GM21360 (cell line): ENCODE measurements around the gene APOO.
"Not testable (repeated sequence)": the region's sequence is repeated elsewhere in the genome, so short reads cannot be mapped to it uniquely, and the experiment has no call there.

ENCODE experiments used
- ATAC-seq: cut with Tn5 transposase; IDR thresholded peaks from one replicate; pipeline ENCODE4 v1.9.1; 2021; ENCODE audit warnings: mild to moderate bottlenecking, moderate library complexity; ENCODE audit not compliant: unreplicated experiment

APOO gene

GRCh38 chrX:23861952-23862351 lies 45.8 kb downstream of the APOO start:
- ATAC-seq, result not testable (repeated sequence)

- ATAC-seq, result no peak
These were observed 46.4 kb downstream of the APOO start for GRCh38 chrX:23861215-23861896.

DNA sequence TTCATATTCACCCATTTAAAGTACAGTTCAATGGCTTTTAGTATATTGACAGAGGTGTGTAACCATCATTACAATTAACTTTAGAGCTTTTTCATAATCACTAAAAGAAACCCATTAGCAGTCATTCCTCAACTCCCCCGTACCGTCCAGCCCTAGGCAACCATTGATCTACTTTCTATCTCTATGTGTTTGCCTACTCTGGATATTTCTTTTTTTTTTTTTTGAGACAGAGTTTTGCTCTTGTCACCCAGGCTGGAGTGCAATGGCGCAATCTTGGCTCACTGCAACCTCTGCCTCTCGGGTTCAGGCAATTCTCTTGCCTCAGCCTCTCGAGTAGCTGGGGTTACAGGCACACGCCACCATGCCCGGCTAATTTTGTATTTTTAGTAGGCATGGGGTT lies 48.5 kb downstream of the APOO start:
- ATAC-seq, result not testable (repeated sequence)

- no peak for ATAC-seq
These were observed 49.8 kb downstream of the APOO start for GRCh38 chrX:23857935-23858334.

GRCh38 chrX:23857363-23857762 lies 50.4 kb downstream of the APOO start:
- no peak for ATAC-seq

DNA sequence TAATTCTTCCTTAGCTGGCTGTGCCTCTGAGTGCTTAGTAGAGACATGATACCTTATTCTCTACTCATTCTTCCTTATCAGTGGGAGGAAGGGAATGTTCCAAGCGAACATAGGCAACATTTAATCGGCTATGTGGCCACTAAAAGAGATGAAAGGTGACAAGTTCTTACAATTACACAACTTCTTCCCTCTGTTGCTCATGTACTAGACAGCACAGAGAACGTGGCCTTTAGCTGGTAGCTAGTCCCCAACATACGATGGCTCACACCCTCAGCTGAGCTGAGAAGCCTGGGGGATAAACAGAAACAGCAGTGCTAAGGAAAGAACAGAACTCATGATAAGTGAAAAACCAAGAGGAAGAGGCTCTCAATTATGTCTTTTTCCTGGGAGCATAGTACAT lies 52.2 kb downstream of the APOO start:
- no peak for ATAC-seq

GRCh38 chrX:23854945-23855344 lies 52.8 kb downstream of the APOO start:
- no peak for ATAC-seq

DNA sequence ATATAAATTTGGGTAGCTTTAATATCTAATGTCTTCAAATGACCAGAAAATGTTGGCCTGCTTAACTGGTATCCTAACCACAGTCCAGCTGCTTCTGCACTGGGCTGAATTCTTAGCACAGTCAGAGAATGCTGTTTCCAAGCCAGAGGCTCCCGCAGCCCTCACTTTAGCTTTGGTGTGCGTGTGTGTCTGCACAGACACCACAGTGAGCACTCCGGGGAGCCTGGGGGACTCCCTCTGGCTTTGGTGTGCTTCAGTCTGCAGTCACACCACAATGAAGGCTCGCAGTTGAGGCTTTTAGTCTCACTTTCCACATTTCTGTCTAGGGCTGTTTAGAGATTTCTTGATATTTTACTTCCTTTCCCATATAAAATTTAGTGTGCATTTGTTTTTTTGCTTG lies 53.6 kb downstream of the APOO start:
- ATAC-seq, result no peak

GRCh38 chrX:23851544-23851943 lies 56.2 kb downstream of the APOO start:
- no peak for ATAC-seq

DNA sequence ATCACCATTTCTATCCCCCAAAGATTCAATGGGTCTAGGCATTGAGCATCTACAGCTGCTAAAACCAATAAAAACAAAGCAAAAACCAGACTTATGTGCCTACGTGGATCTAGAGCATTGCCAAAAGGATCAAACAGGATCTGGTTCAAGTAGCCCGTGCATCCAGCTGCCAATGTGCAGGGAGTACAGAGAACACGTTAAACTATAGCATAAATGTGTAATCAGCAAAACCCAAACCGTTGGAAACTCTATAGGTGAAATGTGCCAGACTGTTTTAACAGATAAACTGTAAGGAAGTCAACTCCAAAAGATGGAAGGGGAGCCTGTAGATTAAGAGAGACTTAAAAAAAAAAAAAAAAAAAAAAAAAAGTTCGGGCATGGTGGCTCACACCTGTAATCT lies 58.5 kb downstream of the APOO start:
- no peak for ATAC-seq

- no peak for ATAC-seq
These were observed 62.4 kb downstream of the APOO start for GRCh38 chrX:23845351-23845817.

GRCh38 chrX:23844502-23845138 lies 63.1 kb downstream of the APOO start:
- ATAC-seq, result no peak

DNA sequence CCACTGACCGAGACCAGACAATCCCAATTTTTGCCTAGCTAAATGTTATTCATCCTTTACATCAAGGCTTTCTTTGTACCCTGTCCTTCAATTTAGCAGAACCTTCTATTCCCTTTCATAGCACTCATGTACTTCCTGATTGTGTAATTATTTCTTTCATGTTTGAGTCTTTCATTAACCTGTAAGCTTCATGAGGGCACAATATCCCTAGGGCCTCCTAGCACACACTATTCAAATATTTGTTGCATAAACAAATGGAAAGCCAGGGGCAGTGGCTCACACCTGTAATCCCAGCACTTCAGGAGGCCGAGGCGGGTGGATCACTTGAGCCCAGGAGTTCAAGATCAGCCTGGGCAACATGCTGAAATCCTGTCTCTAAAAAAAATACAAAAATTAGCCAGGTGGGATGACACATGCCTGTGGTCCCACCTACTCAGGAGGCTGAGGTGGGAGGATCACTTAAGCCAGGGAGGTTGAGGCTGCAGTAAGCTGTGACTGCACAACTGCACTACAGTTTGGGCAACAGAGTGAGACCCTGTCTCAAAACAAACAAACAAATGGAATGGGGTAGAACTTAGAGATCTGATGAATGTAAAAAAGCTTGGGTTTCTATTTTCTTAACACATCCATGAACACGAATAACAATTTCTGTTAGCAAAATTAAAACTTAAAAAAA lies 65.8 kb downstream of the APOO start:
- no peak for ATAC-seq

- no peak for ATAC-seq
These were observed 67.1 kb downstream of the APOO start for GRCh38 chrX:23840674-23841073.

- ATAC-seq, result no peak
These were observed 68.8 kb downstream of the APOO start for GRCh38 chrX:23838953-23839352.

DNA sequence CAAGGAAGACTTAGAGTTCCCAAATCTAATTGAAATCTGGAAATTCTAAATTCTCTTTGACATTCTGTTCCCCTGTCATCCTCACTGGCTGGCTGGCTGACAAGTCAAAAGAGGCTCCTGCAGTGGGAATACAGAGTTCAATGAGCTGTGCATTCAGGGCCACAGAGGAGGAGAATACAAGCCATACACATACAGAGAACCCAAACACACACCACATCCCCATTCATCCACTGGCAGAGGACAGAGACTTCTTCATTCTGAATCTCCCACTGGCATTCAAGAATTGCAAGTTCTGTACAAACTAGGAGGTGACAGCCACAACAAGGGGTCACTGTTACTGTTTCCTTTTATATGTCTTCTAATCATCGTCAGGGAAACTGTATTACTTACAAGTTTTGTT lies 75.0 kb downstream of the APOO start:
- ATAC-seq, result no peak

GRCh38 chrX:23828881-23829280 lies 78.9 kb downstream of the APOO start:
- ATAC-seq, result no peak

- no peak for ATAC-seq
These were observed 81.1 kb downstream of the APOO start for GRCh38 chrX:23826653-23827052.

GRCh38 chrX:23826216-23826615 lies 81.5 kb downstream of the APOO start:
- ATAC-seq, result no peak

GRCh38 chrX:23825675-23826074 lies 82.1 kb downstream of the APOO start:
- ATAC-seq, result no peak

- ATAC-seq, result no peak
These were observed 84.9 kb downstream of the APOO start for GRCh38 chrX:23822841-23823240.

GRCh38 chrX:23822397-23822796 lies 85.3 kb downstream of the APOO start:
- no peak for ATAC-seq
